Fibroblast of mammary gland (primary cell): ENCODE measurements around the gene CHFR.
"Not testable (repeated sequence)": the region's sequence is repeated elsewhere in the genome, so short reads cannot be mapped to it uniquely, and the experiment has no call there.

Experiments used
- DNase-seq: peaks from one replicate; pipeline ENCODE4 v3.0.0-alpha.2; 2010; ENCODE audit warnings: low read depth
- H3K4me3 ChIP-seq: 2 replicates; pipeline ENCODE4 v1.5.1; 2011; ENCODE audit warnings: low read depth, mild to moderate bottlenecking, low read length, moderate library complexity; ENCODE audit not compliant: control insufficient read depth
- TF ChIP-seq, protein P1 (sequence below): conservative IDR thresholded peaks from 2 replicates; pipeline ENCODE4 v1.5.1; 2011; ENCODE audit warnings: low read depth, low read length, inconsistent platforms; ENCODE audit not compliant: control insufficient read depth, insufficient read depth

The CHFR gene, protein sequence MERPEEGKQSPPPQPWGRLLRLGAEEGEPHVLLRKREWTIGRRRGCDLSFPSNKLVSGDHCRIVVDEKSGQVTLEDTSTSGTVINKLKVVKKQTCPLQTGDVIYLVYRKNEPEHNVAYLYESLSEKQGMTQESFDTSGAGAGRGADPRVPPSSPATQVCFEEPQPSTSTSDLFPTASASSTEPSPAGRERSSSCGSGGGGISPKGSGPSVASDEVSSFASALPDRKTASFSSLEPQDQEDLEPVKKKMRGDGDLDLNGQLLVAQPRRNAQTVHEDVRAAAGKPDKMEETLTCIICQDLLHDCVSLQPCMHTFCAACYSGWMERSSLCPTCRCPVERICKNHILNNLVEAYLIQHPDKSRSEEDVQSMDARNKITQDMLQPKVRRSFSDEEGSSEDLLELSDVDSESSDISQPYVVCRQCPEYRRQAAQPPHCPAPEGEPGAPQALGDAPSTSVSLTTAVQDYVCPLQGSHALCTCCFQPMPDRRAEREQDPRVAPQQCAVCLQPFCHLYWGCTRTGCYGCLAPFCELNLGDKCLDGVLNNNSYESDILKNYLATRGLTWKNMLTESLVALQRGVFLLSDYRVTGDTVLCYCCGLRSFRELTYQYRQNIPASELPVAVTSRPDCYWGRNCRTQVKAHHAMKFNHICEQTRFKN

DNA sequence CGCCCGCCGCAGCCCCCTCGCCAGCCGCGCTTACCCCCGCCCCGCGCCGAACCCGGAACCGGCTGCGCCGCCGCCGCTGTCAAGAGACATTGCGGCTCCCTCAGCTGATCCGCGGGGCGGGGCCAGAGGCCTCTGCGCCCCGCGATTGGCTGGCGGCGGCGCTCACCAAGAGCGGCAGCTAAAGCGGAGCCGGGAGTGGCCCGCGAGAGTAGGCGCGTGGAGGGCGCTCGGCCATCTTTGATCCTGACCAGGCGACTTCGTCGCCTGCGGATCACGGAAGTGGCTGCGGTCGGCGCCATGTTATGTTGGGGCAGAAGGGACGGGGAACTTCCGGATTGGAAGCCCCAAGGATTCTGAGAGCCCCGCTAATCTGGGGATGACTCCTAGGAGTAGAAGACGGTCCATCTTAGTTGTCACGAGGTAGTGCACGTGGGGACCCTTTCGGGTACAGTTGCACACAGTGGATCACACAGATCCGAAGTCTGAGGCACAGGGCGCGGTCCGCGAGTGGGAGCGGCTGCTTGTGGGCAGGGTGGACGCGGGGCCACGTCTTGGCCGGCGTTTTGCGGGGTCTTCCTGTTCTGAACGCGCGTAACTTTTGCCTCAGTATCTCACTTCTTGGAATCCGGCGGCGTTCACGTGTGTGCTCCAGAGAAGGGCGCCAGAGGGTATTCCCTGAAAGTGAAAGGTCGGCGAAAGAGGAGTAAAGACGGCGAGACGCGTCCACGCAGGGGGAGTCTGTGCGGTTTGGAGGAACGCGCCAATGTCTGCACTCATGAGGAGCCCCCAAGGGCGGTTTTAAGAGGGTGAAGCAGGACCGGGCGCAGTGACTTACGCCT lies at the start of gene CHFR:
CHFR (minus strand) TSS at position 93 of the 839 bp plus-strand sequence. CDS start 277 bp downstream, outside the sequence.
- H3K4me3 ChIP-seq: peak within 1 kb of the TSS; percentile 88
- peak; percentile 96 for DNase-seq
- TF ChIP-seq, protein P1, sequence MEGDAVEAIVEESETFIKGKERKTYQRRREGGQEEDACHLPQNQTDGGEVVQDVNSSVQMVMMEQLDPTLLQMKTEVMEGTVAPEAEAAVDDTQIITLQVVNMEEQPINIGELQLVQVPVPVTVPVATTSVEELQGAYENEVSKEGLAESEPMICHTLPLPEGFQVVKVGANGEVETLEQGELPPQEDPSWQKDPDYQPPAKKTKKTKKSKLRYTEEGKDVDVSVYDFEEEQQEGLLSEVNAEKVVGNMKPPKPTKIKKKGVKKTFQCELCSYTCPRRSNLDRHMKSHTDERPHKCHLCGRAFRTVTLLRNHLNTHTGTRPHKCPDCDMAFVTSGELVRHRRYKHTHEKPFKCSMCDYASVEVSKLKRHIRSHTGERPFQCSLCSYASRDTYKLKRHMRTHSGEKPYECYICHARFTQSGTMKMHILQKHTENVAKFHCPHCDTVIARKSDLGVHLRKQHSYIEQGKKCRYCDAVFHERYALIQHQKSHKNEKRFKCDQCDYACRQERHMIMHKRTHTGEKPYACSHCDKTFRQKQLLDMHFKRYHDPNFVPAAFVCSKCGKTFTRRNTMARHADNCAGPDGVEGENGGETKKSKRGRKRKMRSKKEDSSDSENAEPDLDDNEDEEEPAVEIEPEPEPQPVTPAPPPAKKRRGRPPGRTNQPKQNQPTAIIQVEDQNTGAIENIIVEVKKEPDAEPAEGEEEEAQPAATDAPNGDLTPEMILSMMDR: no peak

DNA sequence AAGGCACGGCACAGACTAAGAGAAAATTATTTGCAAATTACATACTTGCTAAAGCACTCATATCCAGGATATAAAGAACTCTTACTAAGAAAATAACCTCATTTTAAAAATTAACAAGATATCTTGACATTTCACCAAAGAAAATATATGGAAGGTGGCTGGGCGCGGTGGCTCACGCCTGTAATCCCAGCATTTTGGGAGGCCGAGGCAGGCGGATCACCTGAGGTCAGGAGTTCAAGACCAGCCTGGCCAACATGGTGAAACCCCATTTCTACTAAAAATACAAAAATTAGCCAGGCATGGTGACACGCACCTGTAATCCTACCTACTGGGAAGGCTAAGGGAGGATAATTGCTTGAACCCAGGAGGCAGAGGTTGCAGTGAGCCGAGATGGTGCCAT lies 49.5 kb upstream of the CHFR start:
- H3K4me3 ChIP-seq, DNase-seq: not testable (repeated sequence)

DNA sequence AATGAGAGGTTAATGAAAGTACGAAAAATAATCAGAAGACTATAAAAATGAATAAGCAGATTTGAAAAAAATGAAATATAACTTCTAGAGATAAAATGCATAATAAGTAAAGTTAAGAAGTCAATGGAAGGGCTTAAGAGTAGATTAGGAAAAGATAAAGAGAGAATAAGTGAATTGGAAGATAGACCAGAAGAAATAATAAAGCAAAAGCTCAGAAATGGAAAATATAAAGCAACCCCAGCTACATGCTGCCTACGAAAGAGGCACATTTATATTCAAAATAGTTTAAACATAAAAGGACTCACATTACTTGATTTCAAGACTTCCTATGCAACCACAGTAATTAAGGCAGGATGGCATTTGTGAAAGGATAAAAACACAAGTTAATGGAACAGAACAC lies 48.8 kb upstream of the CHFR start:
- no peak overlapping the region for H3K4me3 ChIP-seq
- TF ChIP-seq, protein P1: no peak
- DNase-seq: no peak

DNA sequence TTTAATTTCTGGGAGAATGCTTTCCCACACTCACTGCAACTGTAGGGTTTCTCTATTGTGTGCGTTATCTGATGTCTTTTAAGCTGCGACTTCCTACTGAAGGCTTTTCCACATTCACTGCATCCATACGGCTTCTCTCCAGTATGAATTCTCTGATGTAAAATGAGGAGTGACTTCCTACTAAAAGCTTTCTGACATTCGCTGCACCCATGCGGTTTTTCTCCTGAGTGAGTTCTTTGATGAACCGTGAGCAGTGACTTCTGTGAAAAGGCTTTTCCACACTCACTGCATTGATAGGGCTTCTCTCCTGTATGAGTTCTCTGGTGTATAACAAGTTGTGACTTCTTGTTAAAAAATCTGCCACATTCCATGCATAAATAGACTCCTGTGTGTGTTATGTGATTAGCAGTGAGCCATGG lies 39.0 kb upstream of the CHFR start:
- TF ChIP-seq, protein P1: no peak
- H3K4me3 ChIP-seq: no peak overlapping the region
- DNase-seq: no peak

DNA sequence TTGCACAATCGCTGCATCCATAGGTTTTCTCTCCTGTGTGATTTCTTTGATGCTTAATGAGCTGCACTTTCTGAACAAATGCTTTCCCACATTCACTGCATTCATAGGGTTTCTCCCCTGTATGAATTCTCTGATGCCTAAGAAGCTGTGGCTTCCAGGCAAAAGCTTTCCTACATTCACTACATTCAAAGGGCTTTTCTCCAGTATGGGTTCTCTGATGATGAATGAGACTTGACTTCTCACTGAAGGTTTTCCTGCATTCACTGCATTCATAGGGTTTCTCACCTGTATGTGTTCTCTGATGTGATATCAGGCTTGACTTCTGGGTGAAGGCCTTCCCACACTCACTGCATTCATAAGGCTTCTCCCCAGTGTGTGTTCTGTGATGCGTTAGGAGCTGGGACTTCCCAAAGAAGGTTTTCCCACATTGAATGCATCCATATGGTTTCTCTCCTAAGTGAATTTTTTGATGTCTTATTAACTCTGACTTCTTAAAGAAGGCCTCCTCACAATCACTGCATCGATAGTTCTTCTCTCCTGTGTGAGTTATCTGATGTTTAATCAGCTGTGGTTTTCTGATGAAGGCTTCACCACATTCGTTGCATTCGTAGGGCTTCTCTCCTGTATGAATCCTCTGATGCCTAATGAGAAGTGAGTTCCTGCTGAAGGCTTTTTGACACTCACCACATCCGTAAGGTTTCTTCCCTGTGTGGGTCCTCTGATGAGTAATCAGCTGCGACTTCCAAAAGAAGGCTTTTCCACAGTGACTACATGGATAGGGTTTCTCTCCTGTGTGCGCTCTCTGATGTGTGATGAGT lies 38.4 kb upstream of the CHFR start:
- H3K4me3 ChIP-seq: no peak overlapping the region
- TF ChIP-seq, protein P1: no peak
- no peak for DNase-seq

DNA sequence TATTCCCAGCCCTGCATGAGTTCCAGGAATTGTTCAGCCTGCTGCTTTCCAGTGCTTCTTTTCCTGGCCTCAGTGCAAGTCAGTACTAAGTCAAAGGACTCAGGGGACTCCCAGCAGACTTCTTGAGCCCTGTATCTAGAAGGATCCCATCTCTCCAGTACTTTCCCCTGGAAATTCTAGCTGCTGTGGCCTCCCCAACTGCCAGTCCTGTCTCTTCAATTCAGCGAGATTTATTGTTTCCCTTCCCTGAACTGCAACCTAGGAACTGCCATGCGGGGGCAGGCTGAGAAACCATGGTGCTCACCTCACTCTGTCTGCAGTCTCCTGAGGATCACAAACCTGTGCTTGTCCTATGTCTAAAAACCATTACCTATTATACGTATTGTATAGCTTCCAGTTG lies 37.0 kb upstream of the CHFR start:
- TF ChIP-seq, protein P1: no peak
- no peak overlapping the region for H3K4me3 ChIP-seq
- DNase-seq: no peak
